Osteocyte (in vitro differentiated cells): ENCODE results near the gene EFS. TPM values are rescaled to one million over a fixed set of nuclear protein-coding genes. Genes with fewer than 3 reads are reported as not detected.
"Not testable (repeated sequence)": the region's sequence is repeated elsewhere in the genome, so short reads cannot be mapped to it uniquely, and the experiment has no call there.

Source experiments
- DNase-seq: peaks from one replicate; pipeline ENCODE4 v3.0.0; 2021; ENCODE audit warnings: mixed read lengths; ENCODE audit not compliant: unreplicated experiment; ENCODE audit errors: extremely low spot score
- H3K27ac Mint-ChIP-seq: one replicate; pipeline ENCODE4 v1.8.0; 2021; ENCODE audit warnings: mild to moderate bottlenecking, mixed read lengths; ENCODE audit not compliant: unreplicated experiment
- H3K27me3 Mint-ChIP-seq: one replicate; pipeline ENCODE4 v1.8.0; 2021; ENCODE audit warnings: mixed read lengths; ENCODE audit not compliant: unreplicated experiment
- H3K36me3 Mint-ChIP-seq: one replicate; pipeline ENCODE4 v1.8.0; 2021; ENCODE audit warnings: mixed read lengths; ENCODE audit not compliant: unreplicated experiment
- H3K4me1 Mint-ChIP-seq: one replicate; pipeline ENCODE4 v1.8.0; 2021; ENCODE audit warnings: mixed read lengths; ENCODE audit not compliant: unreplicated experiment
- H3K4me3 Mint-ChIP-seq: one replicate; pipeline ENCODE4 v1.8.0; 2021; ENCODE audit warnings: mild to moderate bottlenecking, moderate library complexity, mixed read lengths; ENCODE audit not compliant: unreplicated experiment
- H3K9me3 Mint-ChIP-seq: one replicate; pipeline ENCODE4 v1.8.0; 2021; ENCODE audit warnings: mixed read lengths; ENCODE audit not compliant: unreplicated experiment
- CTCF ChIP-seq: fragments of 200-600 bp; sonication (generic); IDR thresholded peaks from 2 replicates; pipeline ENCODE4 v1.5.0; 2021; ENCODE audit warnings: antibody characterized with exemption, mild to moderate bottlenecking, moderate library complexity
- total RNA-seq: library from RNA; stranded (reverse); gene quantifications from 2 replicates; pipeline ENCODE4 v1.2.1, GENCODE V29; 2021

EFS gene
- total RNA-seq, 1 donor from 2014 or later: 31.9 TPM

GRCh38 chr14:23403908-23404307 is 38.9 kb upstream of the EFS start:
- H3K36me3 Mint-ChIP-seq: no peaks in the 10 kb centered on the region
- no peak overlapping the region for H3K27ac Mint-ChIP-seq
- H3K4me3 Mint-ChIP-seq: no peak overlapping the region
- H3K9me3 Mint-ChIP-seq: no peaks in the 10 kb centered on the region
- H3K27me3 Mint-ChIP-seq: peaks cover 12% of the 10 kb centered on the region
- no peaks in the 10 kb centered on the region for H3K4me1 Mint-ChIP-seq
- no peak for DNase-seq
- no peak for TF ChIP-seq CTCF

GRCh38 chr14:23403139-23403438 is 38.1 kb upstream of the EFS start:
- Mint-ChIP-seq H3K27me3 (peaks cover 8% of the 10 kb centered on the region), H3K4me1 (no peaks in the 10 kb centered on the region), H3K4me3 (no peak overlapping the region), H3K27ac (no peak overlapping the region), H3K9me3 (no peaks in the 10 kb centered on the region), H3K36me3 (no peaks in the 10 kb centered on the region)
- DNase-seq: no peak
- TF ChIP-seq CTCF: no peak

- Mint-ChIP-seq H3K27ac (no peak overlapping the region), H3K9me3 (no peaks in the 10 kb centered on the region), H3K4me3 (no peak overlapping the region), H3K36me3 (no peaks in the 10 kb centered on the region), H3K4me1 (no peaks in the 10 kb centered on the region), H3K27me3 (peaks cover 8% of the 10 kb centered on the region)
- TF ChIP-seq CTCF: no peak
- no peak for DNase-seq
Measured at GRCh38 chr14:23402296-23403138, 37.5 kb upstream of the EFS start.

- Mint-ChIP-seq H3K36me3 (no peaks in the 10 kb centered on the region), H3K27me3 (peaks cover 10% of the 10 kb centered on the region), H3K4me3 (no peak overlapping the region), H3K4me1 (no peaks in the 10 kb centered on the region), H3K9me3 (no peaks in the 10 kb centered on the region), H3K27ac (no peak overlapping the region)
- DNase-seq: no peak
- TF ChIP-seq CTCF: no peak
Measured at GRCh38 chr14:23401291-23401690, 36.3 kb upstream of the EFS start.

- H3K9me3 Mint-ChIP-seq, H3K27ac Mint-ChIP-seq, H3K4me1 Mint-ChIP-seq, H3K4me3 Mint-ChIP-seq, H3K27me3 Mint-ChIP-seq, H3K36me3 Mint-ChIP-seq, DNase-seq: not testable (repeated sequence)
Measured at GRCh38 chr14:23400496-23401149, 35.7 kb upstream of the EFS start.
